ENCODE results near the gene MVK. TPM values are rescaled to one million over a fixed set of nuclear protein-coding genes. Genes with fewer than 3 reads are reported as not detected.

The MVK gene
- total and polyA plus RNA-seq, 2 donors (not counting 1 experiment from before 2014, with no cell fraction given) = 18.8 to 22.1 TPM

- Histone ChIP-seq H3K36me3 (ENCODE audit: control insufficient read depth, insufficient read depth, low read length) (no peaks in the 10 kb centered on the region), H3K9ac (ENCODE audit: insufficient read depth, low read length) (no peak overlapping the region), H3K4me2 (ENCODE audit: extremely low read depth, insufficient read depth, low read length) (no peak overlapping the region), H2AFZ (ENCODE audit: low read length) (no peak overlapping the region), H3K4me3 (replicated peaks in 1 of 4; ENCODE audit: control extremely low read depth in 1 of 4, insufficient read depth in 1 of 4, low read depth in 3 of 4, low read length in 4 of 4) (no peak overlapping the region), H4K20me1 (ENCODE audit: control insufficient read depth, extremely low read depth, insufficient read depth, low read length) (no peaks in the 10 kb centered on the region), H3K27me3 (ENCODE audit: control insufficient read depth, insufficient read depth, low read length) (peaks cover 4% of the 10 kb centered on the region), H3K79me2 (ENCODE audit: control insufficient read depth, insufficient read depth, low read length) (no peaks in the 10 kb centered on the region), H3K27ac (ENCODE audit: insufficient read depth, low read length) (no peak overlapping the region), H3K9me3 (ENCODE audit: control insufficient read depth, insufficient read depth, low read depth, low read length) (no peaks in the 10 kb centered on the region), H3K4me1 (ENCODE audit: control insufficient read depth, extremely low read depth, insufficient read depth, low read length) (no peaks in the 10 kb centered on the region)
- no peak for DNase-seq (ENCODE audit: low read depth in 2 of 2)
- TF ChIP-seq CTCF (conservative IDR thresholded peaks at IDR 0.05 in 1 of 2, IDR thresholded peaks at IDR 0.05 in 1 of 2; ENCODE audit: low read depth in 1 of 2, low read length in 2 of 2) (no peak), EZH2 (IDR thresholded peaks at IDR 0.05; ENCODE audit: low read length, missing control alignments) (no peak)
Measured at GRCh38 chr12:109559200-109559505, 14.4 kb upstream of the MVK start.

GRCh38 chr12:109559601-109560000, 14.0 kb upstream of the MVK start:
- Histone ChIP-seq H3K9ac (ENCODE audit: insufficient read depth, low read length) (no peak overlapping the region), H4K20me1 (ENCODE audit: control insufficient read depth, extremely low read depth, insufficient read depth, low read length) (no peaks in the 10 kb centered on the region), H3K4me1 (ENCODE audit: control insufficient read depth, extremely low read depth, insufficient read depth, low read length) (no peaks in the 10 kb centered on the region), H3K27ac (ENCODE audit: insufficient read depth, low read length) (no peak overlapping the region), H2AFZ (ENCODE audit: low read length) (no peak overlapping the region), H3K36me3 (ENCODE audit: control insufficient read depth, insufficient read depth, low read length) (no peaks in the 10 kb centered on the region), H3K79me2 (ENCODE audit: control insufficient read depth, insufficient read depth, low read length) (no peaks in the 10 kb centered on the region), H3K27me3 (ENCODE audit: control insufficient read depth, insufficient read depth, low read length) (peaks cover 4% of the 10 kb centered on the region), H3K9me3 (ENCODE audit: control insufficient read depth, insufficient read depth, low read depth, low read length) (no peaks in the 10 kb centered on the region), H3K4me3 (replicated peaks in 1 of 4; ENCODE audit: control extremely low read depth in 1 of 4, insufficient read depth in 1 of 4, low read depth in 3 of 4, low read length in 4 of 4) (no peak overlapping the region), H3K4me2 (ENCODE audit: extremely low read depth, insufficient read depth, low read length) (no peak overlapping the region)
- TF ChIP-seq EZH2 (IDR thresholded peaks at IDR 0.05; ENCODE audit: low read length, missing control alignments) (no peak), CTCF (conservative IDR thresholded peaks at IDR 0.05 in 1 of 2, IDR thresholded peaks at IDR 0.05 in 1 of 2; ENCODE audit: low read depth in 1 of 2, low read length in 2 of 2) (no peak)
- no peak for DNase-seq (ENCODE audit: low read depth in 2 of 2)

- no peak overlapping the region for H2AFZ ChIP-seq (ENCODE audit: low read length)
- H3K79me2 ChIP-seq (ENCODE audit: control insufficient read depth, insufficient read depth, low read length) = no peaks in the 10 kb centered on the region
- no peaks in the 10 kb centered on the region for H3K9me3 ChIP-seq (ENCODE audit: control insufficient read depth, insufficient read depth, low read depth, low read length)
- H4K20me1 ChIP-seq (ENCODE audit: control insufficient read depth, extremely low read depth, insufficient read depth, low read length) = no peaks in the 10 kb centered on the region
- H3K4me2 ChIP-seq (ENCODE audit: extremely low read depth, insufficient read depth, low read length) = no peak overlapping the region
- H3K4me1 ChIP-seq (ENCODE audit: control insufficient read depth, extremely low read depth, insufficient read depth, low read length) = no peaks in the 10 kb centered on the region
- DNase-seq (ENCODE audit: low read depth in 2 of 2) = no peak
- H3K27ac ChIP-seq (ENCODE audit: insufficient read depth, low read length) = no peak overlapping the region
- no peak for TF ChIP-seq EZH2 (IDR thresholded peaks at IDR 0.05; ENCODE audit: low read length, missing control alignments)
- H3K27me3 ChIP-seq (ENCODE audit: control insufficient read depth, insufficient read depth, low read length) = no peaks in the 10 kb centered on the region
- H3K36me3 ChIP-seq (ENCODE audit: control insufficient read depth, insufficient read depth, low read length) = peaks cover 3% of the 10 kb centered on the region
- H3K4me3 ChIP-seq (replicated peaks in 1 of 4; ENCODE audit: control extremely low read depth in 1 of 4, insufficient read depth in 1 of 4, low read depth in 3 of 4, low read length in 4 of 4) = no peak overlapping the region
- H3K9ac ChIP-seq (ENCODE audit: insufficient read depth, low read length) = no peak overlapping the region
Measured at GRCh38 chr12:109560867-109561710, 12.5 kb upstream of the MVK start.

Data from fibroblast of lung (primary cell).